Dendritic cell treated with granulocyte-macrophage colony-stimulating factor and Interleukin-4, amounts not matched to agents 40 ng/mL and 50 ng/mL, for 4 days (primary cell): ENCODE measurements around the gene RBPMS2.

Source experiments
- H3K27ac Mint-ChIP-seq: one replicate; pipeline ENCODE4 v1.8.0; 2022; ENCODE audit warnings: mild to moderate bottlenecking, mixed read lengths
- H3K27me3 Mint-ChIP-seq: one replicate; pipeline ENCODE4 v1.8.0; 2022; ENCODE audit warnings: mild to moderate bottlenecking, mixed read lengths
- H3K36me3 Mint-ChIP-seq: one replicate; pipeline ENCODE4 v1.8.0; 2022; ENCODE audit warnings: low read depth, mixed read lengths
- H3K4me1 Mint-ChIP-seq: one replicate; pipeline ENCODE4 v1.8.0; 2022; ENCODE audit warnings: low read depth, mixed read lengths
- H3K4me3 Mint-ChIP-seq: one replicate; pipeline ENCODE4 v1.8.0; 2022; ENCODE audit warnings: mild to moderate bottlenecking, moderate library complexity, mixed read lengths
- H3K9me3 Mint-ChIP-seq: one replicate; pipeline ENCODE4 v1.8.0; 2022; ENCODE audit warnings: mixed read lengths
- intact Hi-C: fragments of 100-400 bp; cut with micrococcal nuclease; formaldehyde crosslinking; loops from one replicate; pipeline ENCODE4 v1.15.0; 2022

The RBPMS2 gene

GRCh38 chr15:64713592-64713991 is 61.8 kb downstream of the RBPMS2 start:
- H3K27ac Mint-ChIP-seq, result peak overlapping the region; percentile 6
- intact Hi-C loops, result no loop called here
- H3K4me3 Mint-ChIP-seq, result no peak overlapping the region
- H3K9me3 Mint-ChIP-seq, result no peaks in the 10 kb centered on the region
- no peaks in the 10 kb centered on the region for H3K27me3 Mint-ChIP-seq
- peaks cover 25% of the 10 kb centered on the region for H3K4me1 Mint-ChIP-seq
- H3K36me3 Mint-ChIP-seq, result no peaks in the 10 kb centered on the region

DNA sequence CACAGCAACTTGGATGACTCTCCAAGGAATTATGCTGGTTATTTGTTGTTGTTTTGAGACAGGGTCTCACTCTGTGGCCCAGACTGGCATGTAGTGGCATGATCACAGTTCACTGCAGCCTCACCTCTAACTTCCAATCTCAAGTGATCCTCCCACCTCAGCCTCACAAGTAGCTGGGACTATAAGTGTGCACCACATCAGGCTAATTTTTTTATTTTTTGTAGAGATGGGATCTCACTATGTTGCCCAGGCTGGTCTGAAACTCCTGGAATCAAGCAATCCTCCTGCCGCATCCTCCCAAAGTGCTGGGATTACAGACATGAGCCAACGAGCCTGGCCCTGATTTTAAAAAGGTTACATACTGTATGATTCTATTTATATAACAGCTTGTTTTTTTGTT is 63.0 kb downstream of the RBPMS2 start:
- no peaks in the 10 kb centered on the region for H3K9me3 Mint-ChIP-seq
- intact Hi-C loops, result no loop called here
- no peaks in the 10 kb centered on the region for H3K27me3 Mint-ChIP-seq
- no peak overlapping the region for H3K27ac Mint-ChIP-seq
- H3K36me3 Mint-ChIP-seq, result no peaks in the 10 kb centered on the region
- H3K4me3 Mint-ChIP-seq, result no peak overlapping the region
- H3K4me1 Mint-ChIP-seq, result peaks cover 13% of the 10 kb centered on the region

DNA sequence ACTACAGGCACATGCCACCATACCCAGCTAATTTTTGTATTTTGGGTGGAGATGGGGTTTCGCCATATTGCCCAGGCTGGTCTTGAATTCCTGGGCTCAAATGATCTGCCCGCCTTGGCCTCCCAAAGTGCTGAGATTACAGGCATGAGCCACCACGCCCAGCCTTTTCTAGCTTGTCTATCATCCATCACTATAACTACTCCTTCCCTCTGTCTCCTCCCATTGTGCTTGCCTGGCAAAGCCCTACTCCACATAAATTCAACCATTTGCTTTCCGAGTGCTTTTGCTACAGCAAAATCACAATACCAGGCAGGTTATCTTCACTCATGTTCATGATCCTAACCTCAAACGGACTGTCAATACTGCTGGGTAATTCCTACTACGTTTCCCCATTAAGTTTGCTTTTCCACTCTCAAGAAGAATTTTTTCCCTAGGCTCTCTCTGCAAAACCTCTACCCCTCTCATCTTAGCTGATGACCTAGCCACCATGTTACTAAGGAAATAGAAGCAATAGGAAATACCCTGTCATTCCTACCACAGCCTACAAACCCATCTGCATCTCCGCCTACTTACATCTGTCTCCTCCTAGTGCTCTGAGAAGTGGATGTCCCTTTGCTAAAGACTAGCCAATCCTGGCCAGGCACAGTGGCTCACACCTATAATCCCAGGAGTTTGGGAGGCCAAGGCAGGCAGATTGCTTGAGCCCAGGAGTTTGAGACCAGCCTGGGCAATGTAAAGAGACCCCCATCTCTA is 64.5 kb downstream of the RBPMS2 start:
- no peak overlapping the region for H3K4me3 Mint-ChIP-seq
- intact Hi-C loops, result no loop called here
- H3K27me3 Mint-ChIP-seq, result no peaks in the 10 kb centered on the region
- H3K27ac Mint-ChIP-seq, result peak overlapping the region; percentile 5
- H3K4me1 Mint-ChIP-seq, result peaks cover 23% of the 10 kb centered on the region
- no peaks in the 10 kb centered on the region for H3K36me3 Mint-ChIP-seq
- H3K9me3 Mint-ChIP-seq, result no peaks in the 10 kb centered on the region

DNA sequence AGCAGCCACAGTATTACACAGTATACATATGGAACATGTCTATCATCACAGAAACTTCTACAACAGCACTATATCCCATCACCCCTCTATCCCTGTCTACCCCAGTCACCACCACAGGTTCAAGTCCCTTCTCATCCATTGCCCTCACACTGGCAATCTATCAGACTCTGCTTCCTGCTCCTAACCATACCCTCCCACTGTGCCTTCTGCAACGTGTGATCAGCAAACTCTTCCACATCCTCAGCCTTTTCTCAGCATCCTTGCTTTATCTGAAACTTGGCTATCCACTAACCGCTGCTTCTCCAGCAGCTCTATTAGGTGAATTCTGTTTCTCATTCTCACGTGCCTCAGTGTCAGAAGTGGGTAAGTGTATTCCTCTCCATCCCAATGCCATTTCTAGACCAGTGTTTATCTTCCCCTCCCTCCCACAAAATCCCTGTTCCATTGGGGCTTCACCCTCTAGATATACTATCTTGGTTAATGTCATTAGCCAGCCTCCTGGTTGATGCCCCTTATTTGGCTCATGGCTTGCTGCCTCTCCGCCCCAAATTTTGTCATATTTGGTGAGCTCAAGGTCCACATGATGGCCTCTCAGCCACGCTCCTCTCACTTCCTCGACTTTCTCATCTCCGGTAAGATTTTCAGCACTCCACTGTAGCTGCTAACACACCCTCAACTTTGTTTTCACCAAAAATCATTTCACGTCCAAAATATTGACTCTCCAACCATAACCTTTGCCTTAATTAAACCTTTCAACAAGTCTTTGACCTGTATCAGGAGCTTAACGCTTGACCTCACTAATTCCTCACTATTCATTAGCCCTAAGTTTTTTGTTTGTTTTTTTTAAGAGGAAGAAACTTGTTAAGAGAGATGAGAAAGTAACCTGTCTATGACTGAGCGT is 69.1 kb downstream of the RBPMS2 start:
- Mint-ChIP-seq H3K27me3 (no peaks in the 10 kb centered on the region), H3K9me3 (no peaks in the 10 kb centered on the region), H3K27ac (peak overlapping the region; percentile 0), H3K4me1 (peaks cover 36% of the 10 kb centered on the region), H3K4me3 (no peak overlapping the region), H3K36me3 (peaks cover 20% of the 10 kb centered on the region)
- intact Hi-C loops, result no loop called here

DNA sequence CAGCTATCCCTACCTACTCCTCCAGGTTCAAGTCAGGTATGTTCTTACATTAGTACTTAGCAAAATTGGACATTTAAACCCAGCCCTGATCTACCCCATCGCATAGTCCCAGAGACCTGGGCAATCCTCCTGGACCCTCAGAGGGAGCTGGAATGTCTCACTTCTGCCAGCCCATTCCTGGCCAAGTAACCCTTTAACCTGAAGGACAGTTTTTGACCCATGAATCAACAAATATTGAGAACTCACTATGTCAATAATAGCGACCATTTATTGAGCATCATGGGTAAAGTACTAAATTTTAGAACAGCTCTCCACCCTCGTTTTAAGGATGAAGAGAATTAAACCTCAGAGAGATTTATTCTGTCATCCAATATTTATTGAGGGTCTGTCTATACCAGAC is 70.4 kb downstream of the RBPMS2 start:
- Mint-ChIP-seq H3K4me3 (no peak overlapping the region), H3K27ac (no peak overlapping the region), H3K9me3 (no peaks in the 10 kb centered on the region), H3K4me1 (peaks cover 41% of the 10 kb centered on the region), H3K27me3 (no peaks in the 10 kb centered on the region), H3K36me3 (peaks cover 33% of the 10 kb centered on the region)
- intact Hi-C loops, result no loop called here

DNA sequence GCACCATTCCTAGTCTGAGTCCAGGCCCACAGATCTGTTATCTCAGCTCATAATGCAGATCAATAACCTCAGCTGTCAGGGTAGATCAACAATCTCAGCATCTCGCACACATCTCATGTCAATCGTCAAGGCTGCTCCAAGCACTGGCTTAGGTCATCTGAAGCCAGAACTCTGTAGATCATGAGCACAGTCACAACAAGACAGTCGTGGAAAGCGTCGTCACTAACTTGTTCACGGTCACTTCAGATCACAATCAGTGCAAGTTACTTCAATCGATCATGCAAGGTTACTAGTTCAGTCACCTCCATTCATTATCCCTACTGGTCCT is 71.8 kb downstream of the RBPMS2 start:
- Mint-ChIP-seq H3K27me3 (no peaks in the 10 kb centered on the region), H3K27ac (peak overlapping the region; percentile 80), H3K4me3 (peak overlapping the region; percentile 85), H3K36me3 (peaks cover 47% of the 10 kb centered on the region), H3K9me3 (no peaks in the 10 kb centered on the region), H3K4me1 (peaks cover 55% of the 10 kb centered on the region)
- intact Hi-C loops, result no loop called here

DNA sequence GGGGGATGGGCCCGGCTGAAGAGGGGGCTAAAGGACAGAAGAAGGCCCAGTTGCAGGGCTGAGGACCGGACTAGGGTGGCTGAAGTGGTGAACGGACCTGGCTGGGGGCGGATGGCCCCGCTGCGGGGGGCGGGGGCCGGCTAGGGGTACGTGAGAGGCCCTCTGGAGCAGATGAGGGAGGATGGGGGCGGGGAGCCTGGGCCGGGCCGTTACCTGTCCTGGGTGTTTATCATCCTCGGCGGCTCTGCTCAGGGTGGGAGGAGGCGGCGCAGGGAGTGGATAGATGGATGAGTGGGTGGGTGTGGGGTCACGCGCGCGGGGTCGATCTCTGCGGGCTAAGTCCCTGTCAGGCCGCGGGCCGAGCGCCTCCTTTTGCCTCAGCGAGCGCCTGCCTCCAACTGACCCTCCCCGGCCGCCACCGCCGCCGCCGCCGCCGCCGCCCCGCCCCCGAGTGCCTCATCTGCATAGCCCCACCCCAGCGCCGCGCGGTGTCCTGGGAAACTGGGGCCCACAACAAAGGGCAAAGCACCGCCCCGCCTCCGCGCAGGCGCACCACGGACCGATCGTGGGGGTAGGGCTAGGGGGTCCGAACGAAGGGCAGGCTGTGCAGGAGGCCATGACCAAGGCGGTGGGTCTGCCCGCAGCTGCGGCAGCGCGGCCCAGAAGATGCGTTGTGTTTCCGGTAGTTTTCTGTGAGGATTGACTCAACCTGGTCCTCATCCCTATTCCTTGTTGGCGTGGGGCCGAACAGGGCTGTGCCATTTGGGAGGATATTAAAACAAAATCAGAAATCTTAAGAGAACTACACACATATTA is 72.4 kb downstream of the RBPMS2 start:
- intact Hi-C loops, result no loop called here
- Mint-ChIP-seq H3K27me3 (no peaks in the 10 kb centered on the region), H3K27ac (peak overlapping the region; percentile 80), H3K36me3 (peaks cover 49% of the 10 kb centered on the region), H3K4me1 (peaks cover 61% of the 10 kb centered on the region), H3K9me3 (no peaks in the 10 kb centered on the region), H3K4me3 (peak overlapping the region; percentile 85)

DNA sequence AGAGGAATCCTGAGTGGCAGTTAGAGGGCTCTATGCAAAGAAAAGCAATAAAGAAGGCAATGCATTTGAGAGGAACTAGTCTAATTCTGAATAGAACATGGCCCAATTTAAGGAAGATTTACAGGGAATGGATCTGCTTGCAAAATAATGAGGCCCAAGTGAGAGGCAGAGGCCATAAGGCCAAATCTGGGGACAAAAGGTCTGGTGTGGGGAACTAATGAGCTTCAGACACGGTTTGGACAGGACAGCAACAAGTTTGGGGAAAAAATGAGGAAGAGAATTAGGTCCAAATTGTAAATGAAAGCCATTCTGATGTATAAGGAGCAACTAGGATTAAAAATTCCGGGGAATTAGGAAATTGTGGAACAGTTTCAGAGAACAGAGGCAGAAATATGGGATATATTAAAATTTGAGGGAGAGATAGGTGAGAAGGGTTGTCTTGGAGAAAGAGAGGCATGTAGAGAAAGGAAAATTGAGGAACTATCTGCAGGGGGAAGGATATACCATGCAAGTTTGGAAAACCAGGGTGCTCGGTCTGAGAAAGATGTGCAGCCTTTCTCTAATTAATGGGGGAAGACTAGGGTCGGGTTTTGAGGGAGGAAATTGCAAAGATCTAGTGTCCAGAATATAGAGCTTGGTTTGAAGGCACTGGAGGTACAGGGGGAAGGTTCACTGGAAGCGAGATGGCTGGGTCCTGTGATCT is 73.8 kb downstream of the RBPMS2 start:
- peaks cover 73% of the 10 kb centered on the region for H3K4me1 Mint-ChIP-seq
- peak overlapping the region; percentile 85 for H3K4me3 Mint-ChIP-seq
- intact Hi-C loops, result no loop called here
- no peaks in the 10 kb centered on the region for H3K9me3 Mint-ChIP-seq
- no peaks in the 10 kb centered on the region for H3K27me3 Mint-ChIP-seq
- H3K27ac Mint-ChIP-seq, result peak overlapping the region; percentile 80
- H3K36me3 Mint-ChIP-seq, result peaks cover 55% of the 10 kb centered on the region

DNA sequence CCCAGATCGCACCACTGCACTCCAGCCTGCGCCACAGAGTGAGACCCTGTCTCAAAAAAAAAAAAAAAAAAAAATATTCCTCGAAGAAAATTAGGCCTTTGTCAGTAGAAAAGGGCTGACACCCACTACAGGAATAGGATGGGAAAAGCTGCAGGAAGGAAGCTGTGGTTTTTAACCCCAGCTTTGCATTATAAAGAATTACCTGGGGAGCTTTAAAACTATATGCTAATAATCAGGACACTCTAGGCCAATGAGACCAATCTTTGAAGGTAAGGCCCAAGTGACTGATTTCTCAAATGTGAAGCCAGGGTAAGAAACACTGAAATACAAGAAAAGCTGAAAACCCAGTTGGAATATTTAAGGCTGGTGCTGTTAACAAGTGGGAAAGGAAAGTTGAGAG is 74.3 kb downstream of the RBPMS2 start:
- intact Hi-C loops, result no loop called here
- Mint-ChIP-seq H3K36me3 (peaks cover 61% of the 10 kb centered on the region), H3K4me1 (peaks cover 73% of the 10 kb centered on the region), H3K9me3 (no peaks in the 10 kb centered on the region), H3K27ac (peak overlapping the region; percentile 80), H3K4me3 (peak overlapping the region; percentile 85), H3K27me3 (no peaks in the 10 kb centered on the region)

GRCh38 chr15:64699751-64700388 is 75.5 kb downstream of the RBPMS2 start:
- intact Hi-C loops, result no loop called here
- H3K27me3 Mint-ChIP-seq, result no peaks in the 10 kb centered on the region
- H3K36me3 Mint-ChIP-seq, result peaks cover 61% of the 10 kb centered on the region
- no peaks in the 10 kb centered on the region for H3K9me3 Mint-ChIP-seq
- H3K27ac Mint-ChIP-seq, result peak overlapping the region; percentile 80
- H3K4me1 Mint-ChIP-seq, result peaks cover 80% of the 10 kb centered on the region
- peak overlapping the region; percentile 85 for H3K4me3 Mint-ChIP-seq

- Mint-ChIP-seq H3K27me3 (no peaks in the 10 kb centered on the region), H3K36me3 (peaks cover 71% of the 10 kb centered on the region), H3K27ac (peak overlapping the region; percentile 80), H3K4me3 (peak overlapping the region; percentile 14), H3K4me1 (peaks cover 90% of the 10 kb centered on the region), H3K9me3 (no peaks in the 10 kb centered on the region)
- intact Hi-C loops, result no loop called here
These were observed 76.6 kb downstream of the RBPMS2 start for GRCh38 chr15:64698823-64699222.

DNA sequence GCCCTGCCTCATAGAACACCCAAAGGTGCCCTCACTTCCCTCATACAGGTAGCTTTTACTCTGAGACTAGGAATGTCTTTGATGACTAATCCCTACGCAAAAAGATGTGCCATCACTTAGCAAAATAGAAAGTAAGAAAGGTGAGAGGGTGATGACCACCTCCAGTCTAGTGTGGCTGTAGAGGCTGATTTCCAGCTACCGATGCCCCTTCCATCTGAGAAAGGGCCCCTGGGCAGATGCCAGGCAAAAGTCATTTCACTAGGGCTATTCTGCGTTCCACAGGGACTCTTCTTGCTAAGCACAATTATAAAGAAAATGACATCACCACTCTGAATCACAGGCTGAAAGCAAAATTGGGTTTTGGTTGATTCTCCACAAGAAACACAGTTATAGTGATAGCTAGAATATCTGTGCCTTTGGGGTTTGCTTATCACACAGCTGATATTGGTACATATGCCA is 77.4 kb downstream of the RBPMS2 start:
- H3K4me3 Mint-ChIP-seq, result no peak overlapping the region
- peaks cover 92% of the 10 kb centered on the region for H3K4me1 Mint-ChIP-seq
- intact Hi-C loops, result no loop called here
- peaks cover 77% of the 10 kb centered on the region for H3K36me3 Mint-ChIP-seq
- H3K27me3 Mint-ChIP-seq, result no peaks in the 10 kb centered on the region
- peak overlapping the region; percentile 91 for H3K27ac Mint-ChIP-seq
- no peaks in the 10 kb centered on the region for H3K9me3 Mint-ChIP-seq

- peak overlapping the region; percentile 91 for H3K27ac Mint-ChIP-seq
- H3K4me1 Mint-ChIP-seq, result peaks cover 98% of the 10 kb centered on the region
- no peaks in the 10 kb centered on the region for H3K9me3 Mint-ChIP-seq
- H3K4me3 Mint-ChIP-seq, result peak overlapping the region; percentile 30
- intact Hi-C loops, result no loop called here
- no peaks in the 10 kb centered on the region for H3K27me3 Mint-ChIP-seq
- H3K36me3 Mint-ChIP-seq, result peaks cover 73% of the 10 kb centered on the region
These were observed 78.9 kb downstream of the RBPMS2 start for GRCh38 chr15:64696481-64696880.
